A549 treated with Mapracorat at 1 μM for 4 hours (cell line): ENCODE data around the gene RAP1GAP2. TPM values are rescaled to one million over a fixed set of nuclear protein-coding genes. Genes with fewer than 3 reads are reported as not detected.

Source experiments
- total RNA-seq: library from RNA; stranded (reverse); fragments of 200-300 nt; extraction: Qiagen RNA extraction; gene quantifications from 5 replicates; pipeline ENCODE4 v1.2.3, GENCODE V29; 2022

The RAP1GAP2 gene
- 22.5 to 30.6 TPM (median 27.6 TPM) in 5 replicates for total RNA-seq

DNA sequence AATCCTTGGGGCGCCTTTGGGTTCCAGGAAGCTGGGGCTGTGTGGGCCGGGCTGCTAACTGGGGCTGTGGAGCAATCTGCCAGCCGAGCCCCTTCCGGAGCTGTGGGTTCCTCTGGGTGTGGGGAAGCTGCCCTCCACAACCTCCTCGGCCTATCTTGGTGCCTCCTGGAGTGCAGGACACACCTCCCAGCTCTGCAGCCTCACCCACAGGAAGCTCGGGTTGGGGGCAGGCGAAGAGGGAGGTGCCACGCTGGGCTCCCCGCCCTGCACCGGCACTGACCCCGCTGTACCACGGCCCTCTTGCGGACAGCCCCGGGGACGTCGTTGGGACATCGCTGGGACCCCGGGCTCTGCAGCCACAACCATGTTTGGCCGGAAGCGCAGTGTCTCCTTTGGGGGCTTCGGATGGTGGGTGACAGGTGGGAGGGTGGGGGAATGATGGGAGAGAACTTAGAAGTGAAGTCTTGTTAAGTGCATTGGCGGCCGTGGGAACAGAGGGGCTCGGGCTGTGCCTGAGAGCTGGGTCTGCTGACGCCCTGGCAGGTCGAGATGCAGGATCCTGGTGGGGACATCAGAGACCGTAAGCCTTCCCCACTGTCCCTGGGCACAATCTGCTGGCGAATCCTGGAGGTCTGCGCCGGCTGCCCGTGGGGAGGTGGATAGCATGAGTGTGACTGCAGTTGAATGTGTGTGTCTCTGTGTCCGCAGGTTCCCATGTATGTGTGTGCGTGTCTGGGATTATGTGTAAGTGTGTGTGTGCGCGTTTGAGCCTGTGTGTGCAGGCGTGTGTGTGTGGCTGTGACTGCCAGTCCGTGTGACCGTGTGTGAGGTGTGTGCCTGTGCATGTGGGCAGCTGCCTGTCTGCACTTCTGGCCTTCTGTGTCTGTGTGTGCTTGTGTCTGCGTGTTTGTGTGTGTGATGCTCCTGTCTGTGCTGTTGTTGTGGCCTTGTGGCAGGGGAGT lies at the start of gene RAP1GAP2:
TSS of gene RAP1GAP2 (plus strand) at position 275 of the 962 bp plus-strand sequence. CDS start at position 365, 90 bp downstream.

DNA sequence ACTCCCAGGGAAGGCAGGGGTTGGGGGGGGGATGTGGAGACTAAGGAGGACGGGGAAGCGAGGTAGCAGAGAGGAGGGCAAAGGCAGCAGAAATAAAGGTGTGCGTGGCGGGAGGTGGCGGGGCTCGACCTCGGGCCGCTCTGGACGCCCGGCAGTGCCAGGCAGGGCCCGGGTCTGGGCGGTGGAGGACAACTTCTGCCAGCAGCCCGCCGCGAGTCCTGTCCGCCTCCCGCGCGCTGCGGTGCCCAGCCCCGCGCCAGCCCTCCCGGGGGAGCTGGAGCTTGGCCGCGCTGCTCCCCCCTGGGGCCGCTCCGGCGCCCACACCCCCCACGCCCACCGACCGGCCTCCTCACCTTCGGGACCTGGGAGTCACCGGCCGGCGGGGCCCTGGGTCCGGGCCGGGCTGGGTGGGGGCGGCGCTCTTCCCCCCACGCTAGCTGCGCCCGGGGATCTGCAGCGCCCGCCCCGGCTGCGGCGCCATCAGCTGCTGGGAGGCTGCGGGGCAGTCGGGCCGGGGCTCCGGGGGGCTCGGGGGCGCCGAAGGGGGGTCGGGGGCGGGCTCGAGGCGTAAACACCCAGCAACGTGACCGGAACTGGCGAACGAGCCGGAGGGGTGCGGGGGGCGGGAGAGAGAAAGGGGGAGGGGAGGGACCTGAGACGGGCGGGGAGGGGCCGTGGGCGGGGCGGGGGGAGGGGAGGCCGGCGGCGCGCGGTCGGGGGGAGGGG lies 47.0 kb upstream of the RAP1GAP2 start, which contains the start of gene CCDC92B:
TSS of gene CCDC92B (minus strand) at position 595 of the 726 bp plus-strand sequence. CDS start 14,507 bp downstream, outside the sequence.

DNA sequence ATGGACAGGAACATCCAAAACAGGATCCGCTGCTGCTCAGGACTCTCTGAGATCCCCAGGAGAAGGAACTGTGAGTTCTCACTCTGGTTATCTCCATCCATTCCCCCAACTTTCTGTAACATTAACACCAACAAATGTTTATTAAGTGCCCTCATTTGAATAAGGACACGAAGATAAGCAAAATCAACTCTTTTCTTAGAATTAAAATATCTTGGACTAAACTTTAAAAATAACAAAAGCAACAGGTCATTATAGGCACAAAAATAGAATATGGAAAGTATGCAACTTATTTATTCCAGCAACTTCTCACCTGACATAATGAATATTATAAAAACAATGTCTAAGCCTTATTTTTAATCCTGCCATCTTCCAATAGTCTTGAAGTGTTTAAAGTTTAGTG lies 267.3 kb downstream of the RAP1GAP2 start, which contains the start of gene OR1D5:
TSS of gene OR1D5 (minus strand) at position 101 of the 400 bp plus-strand sequence. CDS start at position 101, 0 bp downstream.

Other genes starting within 250 kb of the RAP1GAP2 start
- 172 to 206 TPM (median 186 TPM) in 5 replicates for gene PAFAH1B1, start 202.8 kb upstream of the RAP1GAP2 start, total RNA-seq
- 81.9 to 127 TPM (median 115 TPM) in 5 replicates for gene CLUH, start 84.7 kb upstream of the RAP1GAP2 start, total RNA-seq
- 0.10 to 0.19 TPM (median 0.15 TPM) in 5 replicates for gene CCDC92B, start 46.8 kb upstream of the RAP1GAP2 start, total RNA-seq